Endothelial cell of umbilical vein (primary cell): ENCODE data around the gene ROBO2. TPM values are rescaled to one million over a fixed set of nuclear protein-coding genes. Genes with fewer than 3 reads are reported as not detected.

Experiments
- BruUV-seq: library from RNA; stranded (reverse); fragments of 400-500 nt; replicated peaks from 2 replicates; lab custom pipeline; 2021; lab: Mats Ljungman, UMichigan
- CTCF ChIA-PET: fragments of 300-600, 350-600 bp; sonication (Branson Sonifier 250); formaldehyde crosslinking; loops from one replicate; lab custom pipeline; 2021; ENCODE audit warnings: antibody characterized with exemption, inconsistent platforms; lab: Charles Lee
- POLR2A ChIA-PET: fragments of 300-600, 350-600 bp; sonication (Branson Sonifier 250); formaldehyde crosslinking; loops from one replicate; lab custom pipeline; 2021; ENCODE audit warnings: antibody characterized with exemption, inconsistent platforms; lab: Charles Lee
- DNase-seq: peaks from one replicate; pipeline ENCODE4 v3.0.0-alpha.2; 2011; ENCODE audit warnings: low read depth, low spot score
- FAIRE-seq: peaks from 2 replicates; lab custom pipeline; 2011; peaks lifted over from hg19 to GRCh38; lab: Jason Lieb, UNC
- H2AFZ ChIP-seq: 2 replicates; pipeline ENCODE4 v1.6.0; 2012; ENCODE audit warnings: low read depth, low read length, control low read depth, inconsistent platforms
- H3K27ac ChIP-seq: 2 replicates; pipeline ENCODE4 v1.5.1; 2011; ENCODE audit warnings: low read depth, mild to moderate bottlenecking, control low read depth, low read length, moderate library complexity; ENCODE audit not compliant: insufficient read depth
- H3K27me3 ChIP-seq, 2 experiments: 2 replicates each; pipeline versions ENCODE4 v1.6.0 to v1.6.1; 2011; ENCODE audit warnings: low read length in 2 of 2, mixed read lengths in 1 of 2; ENCODE audit not compliant: control insufficient read depth in 2 of 2, insufficient read depth in 2 of 2
- H3K36me3 ChIP-seq, 2 experiments: 2 replicates in 1 of 2; 3 replicates in 1 of 2; pipeline ENCODE4 v1.5.1; 2011; ENCODE audit warnings: low read length in 2 of 2, mild to moderate bottlenecking in 1 of 2, moderate library complexity in 1 of 2; ENCODE audit not compliant: control insufficient read depth in 2 of 2, insufficient read depth in 2 of 2; ENCODE audit errors: extremely low read depth in 1 of 2
- H3K4me1 ChIP-seq: 3 replicates; pipeline ENCODE4 v1.5.1; 2011; ENCODE audit warnings: mild to moderate bottlenecking, low read length; ENCODE audit not compliant: control insufficient read depth, insufficient read depth; ENCODE audit errors: extremely low read depth
- H3K4me2 ChIP-seq: 2 replicates; pipeline ENCODE4 v1.6.1; 2011; ENCODE audit warnings: low read length, control low read depth, mixed read lengths; ENCODE audit not compliant: insufficient read depth
- H3K4me3 ChIP-seq, 3 experiments: fragments of 200-600 bp in 1 of 3; sonication (generic), shearing (Covaris generic) in 1 of 3; replicated peaks in 1 of 3; 2 replicates each; pipeline ENCODE4 v1.5.1; 2011 to 2016; ENCODE audit warnings: control low read depth in 3 of 3, low read length in 3 of 3, mild to moderate bottlenecking in 2 of 3, inconsistent platforms in 1 of 3, low read depth in 1 of 3, moderate library complexity in 1 of 3; ENCODE audit not compliant: insufficient read depth in 1 of 3
- H3K79me2 ChIP-seq: 2 replicates; pipeline ENCODE4 v1.6.0; 2012; ENCODE audit warnings: low read length, inconsistent platforms; ENCODE audit not compliant: control insufficient read depth, insufficient read depth
- H3K9ac ChIP-seq: replicated peaks from 2 replicates; pipeline ENCODE3; 2011; ENCODE audit warnings: low read length, control low read depth; ENCODE audit not compliant: insufficient read depth; ENCODE audit errors: extremely low read depth
- H3K9me1 ChIP-seq: replicated peaks from 3 replicates; pipeline ENCODE4 v1.6.0; 2011; ENCODE audit warnings: mild to moderate bottlenecking, low read length; ENCODE audit not compliant: control insufficient read depth, insufficient read depth; ENCODE audit errors: extremely low read depth
- H3K9me3 ChIP-seq: replicated peaks from 2 replicates; pipeline ENCODE4 v1.5.1; 2012; ENCODE audit warnings: low read length, inconsistent platforms; ENCODE audit not compliant: control insufficient read depth, insufficient read depth
- H4K20me1 ChIP-seq: replicated peaks from 2 replicates; pipeline ENCODE3; 2011; ENCODE audit warnings: mild to moderate bottlenecking, low read length; ENCODE audit not compliant: control insufficient read depth, insufficient read depth; ENCODE audit errors: extremely low read depth
- GATA2 ChIP-seq: IDR thresholded peaks from 2 replicates; pipeline ENCODE4 v1.7.0; 2011; ENCODE audit warnings: low read depth, mild to moderate bottlenecking, moderate library complexity, mixed read lengths, low read length; ENCODE audit not compliant: insufficient read length, insufficient read depth
- JUN ChIP-seq: IDR thresholded peaks from 2 replicates; pipeline ENCODE4 v1.6.1; 2011; ENCODE audit warnings: borderline replicate concordance, low read depth; ENCODE audit not compliant: insufficient read length, insufficient read depth
- dilution Hi-C: fragments of 300-500 bp; cut with MboI; formaldehyde crosslinking; loops from one replicate; pipeline ENCODE4 v1.15.0; 2019; ENCODE audit warnings: low sequenced_read_pairs; ENCODE audit not compliant: extremely low pct_ligation_motif_present
- intact Hi-C: fragments of 100-400 bp; cut with micrococcal nuclease; formaldehyde crosslinking; loops from one replicate; pipeline ENCODE4 v1.10.0; 2022
- polyA plus RNA-seq, 4 experiments: library from polyadenylated mRNA; depleted of rRNA in 3 of 4; stranded (reverse) in 3 of 4; unstranded in 1 of 4; fragments of >200 nt; gene quantifications; 2 replicates each; pipeline versions ENCODE4 v1.2.1 to v1.2.3, GENCODE V29; 2011 to 2012; ENCODE audit warnings: missing spikeins in 1 of 4
- small RNA-seq: library from RNA; depleted of rRNA; stranded (forward); fragments of <200 nt; gene quantifications from one replicate; pipeline ENCODE3, GENCODE V24; 2012; ENCODE audit warnings: low replicate concordance, low read depth; ENCODE audit not compliant: insufficient read depth, insufficient read length
- total RNA-seq: library from RNA; stranded (reverse); gene quantifications from 2 replicates; pipeline ENCODE4 v1.2.3, GENCODE V29; 2021

Gene ROBO2
- total and polyA plus RNA-seq, 2 donors (not counting 3 experiments of a cell fraction or from before 2014, with no cell fraction given) = not detected

DNA sequence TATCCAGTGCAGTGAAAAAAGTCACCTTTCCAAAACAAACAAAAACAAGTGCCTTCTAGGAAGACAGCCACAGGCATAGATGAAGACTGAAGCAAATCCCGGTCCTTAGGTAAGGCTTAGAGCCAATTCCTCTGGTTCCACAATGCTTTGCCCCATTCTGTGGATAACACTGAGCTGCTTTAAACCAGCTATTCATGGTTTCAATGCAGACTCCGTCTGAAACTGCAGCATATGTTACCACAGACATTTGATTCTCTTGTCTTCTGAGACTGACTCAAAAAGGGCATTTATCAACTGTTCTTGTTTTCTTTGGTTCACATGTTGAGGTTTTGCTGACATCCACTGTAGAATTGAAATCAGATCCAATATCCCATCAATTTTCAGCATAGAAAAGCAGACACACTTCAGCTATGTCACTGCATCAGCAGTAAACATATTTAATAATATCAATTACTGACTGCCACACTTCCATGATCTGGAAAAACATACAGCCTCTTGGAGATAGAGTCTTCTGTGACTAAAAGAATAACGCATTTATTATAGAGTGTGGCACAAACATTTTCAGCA lies 659.3 kb downstream of the ROBO2 start:
- H3K9ac ChIP-seq = no peak overlapping the region
- ChIA-PET CTCF (no interaction called here), POLR2A (no interaction called here)
- H3K79me2 ChIP-seq = no peaks in the 10 kb centered on the region
- H3K9me3 ChIP-seq = no peaks in the 10 kb centered on the region
- H3K9me1 ChIP-seq = no peaks in the 10 kb centered on the region
- FAIRE-seq (no peak), DNase-seq (no peak)
- intact Hi-C loops (no loop called here), dilution Hi-C loops (no loop called here)
- H3K27me3 ChIP-seq = no peaks in the 10 kb centered on the region
- TF ChIP-seq GATA2 (no peak), JUN (no peak)
- H3K36me3 ChIP-seq = no peaks in the 10 kb centered on the region
- no peak overlapping the region for H3K27ac ChIP-seq
- H3K4me1 ChIP-seq = no peaks in the 10 kb centered on the region
- no peak overlapping the region for H3K4me3 ChIP-seq
- no peak overlapping the region for H3K4me2 ChIP-seq
- H4K20me1 ChIP-seq = no peaks in the 10 kb centered on the region
- no TSS peak for BruUV-seq
- no peak overlapping the region for H2AFZ ChIP-seq

Small RNAs within 50 kb of the gene (small RNA-seq; reads per million reads assigned to genes)
- not detected for gene RNU6-386P
